ENCODE measurements around the gene SLC29A4. TPM values are rescaled to one million over a fixed set of nuclear protein-coding genes. Genes with fewer than 3 reads are reported as not detected.
"Not testable (repeated sequence)": the region's sequence is repeated elsewhere in the genome, so short reads cannot be mapped to it uniquely, and the experiment has no call there.

The SLC29A4 gene
- total and polyA plus RNA-seq, 2 donors (not counting 3 experiments of a cell fraction or from before 2014, with no cell fraction given): 5.2 to 7.7 TPM

GRCh38 chr7:5313076-5313885 lies 30.5 kb downstream of the SLC29A4 start:
- H3K27me3 ChIP-seq (ENCODE audit: control insufficient read depth in 2 of 2, insufficient read depth in 2 of 2, low read length in 2 of 2); H4K20me1 ChIP-seq (replicated peaks; ENCODE audit: control insufficient read depth, extremely low read depth, insufficient read depth, low read length); CTCF ChIA-PET; H3K4me1 ChIP-seq (ENCODE audit: control insufficient read depth, extremely low read depth, insufficient read depth, low read length); H3K9me3 ChIP-seq (replicated peaks; ENCODE audit: control insufficient read depth, insufficient read depth, low read length); H3K4me2 ChIP-seq (ENCODE audit: insufficient read depth, low read length); H2AFZ ChIP-seq (ENCODE audit: low read depth, low read length); POLR2A ChIA-PET; intact Hi-C loops (cut with micrococcal nuclease); dilution Hi-C loops (cut with MboI; ENCODE audit: extremely low pct_ligation_motif_present, low sequenced_read_pairs); H3K4me3 ChIP-seq (replicated peaks in 1 of 3; ENCODE audit: insufficient read depth in 1 of 3, low read depth in 1 of 3, low read length in 3 of 3); FAIRE-seq; H3K79me2 ChIP-seq (ENCODE audit: control insufficient read depth, insufficient read depth, low read length); DNase-seq (ENCODE audit: low read depth, low spot score); H3K9ac ChIP-seq (replicated peaks; ENCODE audit: extremely low read depth, insufficient read depth, low read length); H3K9me1 ChIP-seq (replicated peaks; ENCODE audit: control insufficient read depth, extremely low read depth, insufficient read depth, low read length); H3K27ac ChIP-seq (ENCODE audit: insufficient read depth, low read depth, low read length): not testable (repeated sequence)
- TSS peak; percentile 63 for BruUV-seq (replicated peaks)
- peaks cover 0 to 35% of the 10 kb centered on the region in 2 experiments for H3K36me3 ChIP-seq (ENCODE audit: control insufficient read depth in 2 of 2, extremely low read depth in 1 of 2, insufficient read depth in 2 of 2, low read length in 2 of 2)

- TF ChIP-seq POLR2A (IDR thresholded peaks at IDR 0.05; ENCODE audit: low read depth, low read length) (no peak), GATA2 (IDR thresholded peaks at IDR 0.05; ENCODE audit: insufficient read depth, insufficient read length, low read depth, low read length) (no peak), FOS (IDR thresholded peaks at IDR 0.05; ENCODE audit: borderline replicate concordance, insufficient read depth, low read length) (no peak), MAX (IDR thresholded peaks at IDR 0.05; ENCODE audit: insufficient read depth, insufficient read length) (no peak), JUN (IDR thresholded peaks at IDR 0.05; ENCODE audit: borderline replicate concordance, insufficient read depth, insufficient read length, low read depth) (no peak), EZH2 (IDR thresholded peaks at IDR 0.05; ENCODE audit: borderline replicate concordance, low read depth, low read length, severe bottlenecking) (no peak)
- Histone ChIP-seq H3K27ac (ENCODE audit: insufficient read depth, low read depth, low read length) (no peak overlapping the region), H3K9me1 (replicated peaks; ENCODE audit: control insufficient read depth, extremely low read depth, insufficient read depth, low read length) (no peaks in the 10 kb centered on the region), H3K4me2 (ENCODE audit: insufficient read depth, low read length) (no peak overlapping the region), H3K36me3 (ENCODE audit: control insufficient read depth in 2 of 2, extremely low read depth in 1 of 2, insufficient read depth in 2 of 2, low read length in 2 of 2) (peaks cover 0 to 34% of the 10 kb centered on the region in 2 experiments), H2AFZ (ENCODE audit: low read depth, low read length) (no peak overlapping the region), H3K4me3 (replicated peaks in 1 of 3; ENCODE audit: insufficient read depth in 1 of 3, low read depth in 1 of 3, low read length in 3 of 3) (no peak overlapping the region), H3K4me1 (ENCODE audit: control insufficient read depth, extremely low read depth, insufficient read depth, low read length) (no peaks in the 10 kb centered on the region), H3K9ac (replicated peaks; ENCODE audit: extremely low read depth, insufficient read depth, low read length) (no peak overlapping the region), H3K79me2 (ENCODE audit: control insufficient read depth, insufficient read depth, low read length) (no peaks in the 10 kb centered on the region), H3K27me3 (ENCODE audit: control insufficient read depth in 2 of 2, insufficient read depth in 2 of 2, low read length in 2 of 2) (no peaks in the 10 kb centered on the region), H3K9me3 (replicated peaks; ENCODE audit: control insufficient read depth, insufficient read depth, low read length) (peaks cover 2% of the 10 kb centered on the region), H4K20me1 (replicated peaks; ENCODE audit: control insufficient read depth, extremely low read depth, insufficient read depth, low read length) (no peaks in the 10 kb centered on the region)
- DNase-seq (ENCODE audit: low read depth, low spot score) (no peak), FAIRE-seq (no peak)
- ChIA-PET CTCF (no interaction called here), POLR2A (interaction anchor here (0.6 kb wide), 1 partner anchor 106 kb away, joined by 12 read pairs; no protein-coding TSS in a partner anchor)
- intact Hi-C loops (cut with micrococcal nuclease): no loop called here
- dilution Hi-C loops (cut with MboI; ENCODE audit: extremely low pct_ligation_motif_present, low sequenced_read_pairs): no loop called here
- BruUV-seq (replicated peaks): no TSS peak
Observed at GRCh38 chr7:5314864-5315263, 32.1 kb downstream of the SLC29A4 start.

Measured in endothelial cell of umbilical vein (primary cell).